ENCODE measurements around the gene LUZP2. TPM values are rescaled to one million over a fixed set of nuclear protein-coding genes. Genes with fewer than 3 reads are reported as not detected.

The LUZP2 gene
- total RNA-seq, 1 experiment from 2014 or later, result not detected

DNA sequence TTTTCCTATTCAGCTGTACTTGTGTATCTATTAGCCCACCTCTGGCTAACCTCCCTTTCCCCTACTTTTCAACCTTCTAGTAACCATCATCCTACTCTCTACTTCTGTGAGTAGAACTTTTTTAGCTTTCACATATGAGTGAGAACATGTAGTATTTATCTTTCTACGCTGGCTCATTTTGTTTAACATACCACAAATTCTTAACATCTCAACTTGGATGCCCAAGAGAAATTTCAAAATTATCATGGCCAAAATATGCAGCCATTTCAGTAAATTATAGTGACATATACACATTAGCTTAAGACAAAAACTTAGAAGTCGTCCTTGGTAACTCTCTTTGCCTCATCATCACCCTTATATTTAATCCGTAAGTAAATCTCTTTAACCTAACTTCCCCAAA lies 34.7 kb downstream of the LUZP2 start:
- Histone ChIP-seq H3K9me3 (no peaks in the 10 kb centered on the region), H3K27me3 (replicated peaks; ENCODE audit: control insufficient read depth, insufficient read depth, low read length) (no peaks in the 10 kb centered on the region), H3K36me3 (ENCODE audit: control insufficient read depth, insufficient read depth, low read length) (no peaks in the 10 kb centered on the region), H3K4me1 (no peaks in the 10 kb centered on the region), H3K4me3 (ENCODE audit: low read depth, low read length) (no peak overlapping the region)
- H3K27ac Mint-ChIP-seq (ENCODE audit: unreplicated experiment), result no peak overlapping the region
- DNase-seq, result no peak
- no peaks in the 10 kb centered on the region for H3K9me3 Mint-ChIP-seq (ENCODE audit: unreplicated experiment)
- no TSS peak for BruUV-seq (replicated peaks)
- TF ChIP-seq, protein P1, sequence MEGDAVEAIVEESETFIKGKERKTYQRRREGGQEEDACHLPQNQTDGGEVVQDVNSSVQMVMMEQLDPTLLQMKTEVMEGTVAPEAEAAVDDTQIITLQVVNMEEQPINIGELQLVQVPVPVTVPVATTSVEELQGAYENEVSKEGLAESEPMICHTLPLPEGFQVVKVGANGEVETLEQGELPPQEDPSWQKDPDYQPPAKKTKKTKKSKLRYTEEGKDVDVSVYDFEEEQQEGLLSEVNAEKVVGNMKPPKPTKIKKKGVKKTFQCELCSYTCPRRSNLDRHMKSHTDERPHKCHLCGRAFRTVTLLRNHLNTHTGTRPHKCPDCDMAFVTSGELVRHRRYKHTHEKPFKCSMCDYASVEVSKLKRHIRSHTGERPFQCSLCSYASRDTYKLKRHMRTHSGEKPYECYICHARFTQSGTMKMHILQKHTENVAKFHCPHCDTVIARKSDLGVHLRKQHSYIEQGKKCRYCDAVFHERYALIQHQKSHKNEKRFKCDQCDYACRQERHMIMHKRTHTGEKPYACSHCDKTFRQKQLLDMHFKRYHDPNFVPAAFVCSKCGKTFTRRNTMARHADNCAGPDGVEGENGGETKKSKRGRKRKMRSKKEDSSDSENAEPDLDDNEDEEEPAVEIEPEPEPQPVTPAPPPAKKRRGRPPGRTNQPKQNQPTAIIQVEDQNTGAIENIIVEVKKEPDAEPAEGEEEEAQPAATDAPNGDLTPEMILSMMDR (IDR thresholded peaks at IDR 0.05; ENCODE audit: insufficient read depth in 1 of 2, low read depth in 1 of 2, low read length in 1 of 2, severe bottlenecking in 1 of 2, unreplicated experiment in 1 of 2), result no peak
- H3K27me3 Mint-ChIP-seq (ENCODE audit: insufficient read depth, unreplicated experiment), result peaks cover 3% of the 10 kb centered on the region
- no peak overlapping the region for H3K4me3 Mint-ChIP-seq (ENCODE audit: unreplicated experiment)
- H3K4me1 Mint-ChIP-seq (ENCODE audit: low read depth, unreplicated experiment), result no peaks in the 10 kb centered on the region
- no peaks in the 10 kb centered on the region for H3K36me3 Mint-ChIP-seq (ENCODE audit: insufficient read depth, unreplicated experiment)
- ChIA-PET CTCF (no interaction called here), POLR2A (no interaction called here)
- intact Hi-C loops (cut with micrococcal nuclease; ENCODE audit: unreplicated experiment), result no loop called here

DNA sequence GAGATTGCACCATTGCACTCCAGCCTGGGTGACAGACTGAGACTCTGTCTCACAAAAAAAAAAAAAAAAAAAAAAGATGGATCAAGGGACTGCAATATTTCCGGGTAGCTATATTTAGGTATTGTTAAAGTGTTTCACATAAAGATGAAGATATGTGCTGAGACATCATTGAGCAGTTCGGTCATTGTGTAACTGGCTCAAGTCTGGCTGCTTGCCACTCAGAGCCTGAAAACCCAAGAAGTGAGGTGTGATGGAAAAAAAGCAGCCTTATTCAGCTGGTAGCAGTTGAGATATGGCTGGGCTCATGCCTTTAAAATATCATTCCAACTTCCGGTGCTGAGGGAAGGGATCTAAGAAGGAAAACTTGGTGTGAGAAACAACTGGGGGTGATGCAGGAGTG lies 46.9 kb downstream of the LUZP2 start:
- Mint-ChIP-seq H3K4me3 (ENCODE audit: unreplicated experiment) (no peak overlapping the region), H3K36me3 (ENCODE audit: insufficient read depth, unreplicated experiment) (no peaks in the 10 kb centered on the region), H3K27me3 (ENCODE audit: insufficient read depth, unreplicated experiment) (no peaks in the 10 kb centered on the region), H3K9me3 (ENCODE audit: unreplicated experiment) (no peaks in the 10 kb centered on the region), H3K27ac (ENCODE audit: unreplicated experiment) (no peak overlapping the region), H3K4me1 (ENCODE audit: low read depth, unreplicated experiment) (no peaks in the 10 kb centered on the region)
- ChIA-PET CTCF (no interaction called here), POLR2A (no interaction called here)
- no peak for DNase-seq
- TF ChIP-seq, protein P1 (IDR thresholded peaks at IDR 0.05; ENCODE audit: insufficient read depth in 1 of 2, low read depth in 1 of 2, low read length in 1 of 2, severe bottlenecking in 1 of 2, unreplicated experiment in 1 of 2), result no peak
- H3K27me3 ChIP-seq (replicated peaks; ENCODE audit: control insufficient read depth, insufficient read depth, low read length), result no peaks in the 10 kb centered on the region
- intact Hi-C loops (cut with micrococcal nuclease; ENCODE audit: unreplicated experiment), result no loop called here
- H3K36me3 ChIP-seq (ENCODE audit: control insufficient read depth, insufficient read depth, low read length), result no peaks in the 10 kb centered on the region
- no TSS peak for BruUV-seq (replicated peaks)
- no peaks in the 10 kb centered on the region for H3K4me1 ChIP-seq
- no peak overlapping the region for H3K4me3 ChIP-seq (ENCODE audit: low read depth, low read length)
- no peaks in the 10 kb centered on the region for H3K9me3 ChIP-seq

DNA sequence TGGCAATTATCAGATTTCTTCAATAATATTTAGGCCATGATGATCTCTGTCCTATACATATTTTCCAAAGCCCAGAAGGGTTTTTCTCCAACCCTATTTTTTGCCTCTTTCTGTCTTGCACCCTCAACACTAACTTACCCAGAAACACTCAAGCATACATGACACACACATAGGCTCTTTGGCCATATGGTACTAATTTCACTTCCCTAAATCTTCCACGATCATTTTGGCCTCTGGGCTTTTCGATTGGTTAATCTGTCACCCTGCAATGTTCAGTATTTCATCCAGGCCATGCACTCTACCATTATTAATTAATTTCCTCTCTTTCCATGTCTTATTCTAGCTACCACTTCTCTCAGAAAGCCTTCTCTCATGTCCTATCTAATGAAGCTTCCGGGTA lies 59.8 kb downstream of the LUZP2 start:
- TF ChIP-seq, protein P1 (IDR thresholded peaks at IDR 0.05; ENCODE audit: insufficient read depth in 1 of 2, low read depth in 1 of 2, low read length in 1 of 2, severe bottlenecking in 1 of 2, unreplicated experiment in 1 of 2), result no peak
- H3K27ac Mint-ChIP-seq (ENCODE audit: unreplicated experiment), result no peak overlapping the region
- no peak for DNase-seq
- Histone ChIP-seq H3K9me3 (no peaks in the 10 kb centered on the region), H3K36me3 (ENCODE audit: control insufficient read depth, insufficient read depth, low read length) (no peaks in the 10 kb centered on the region), H3K4me1 (no peaks in the 10 kb centered on the region), H3K27me3 (replicated peaks; ENCODE audit: control insufficient read depth, insufficient read depth, low read length) (no peaks in the 10 kb centered on the region), H3K4me3 (ENCODE audit: low read depth, low read length) (no peak overlapping the region)
- peaks cover 2% of the 10 kb centered on the region for H3K27me3 Mint-ChIP-seq (ENCODE audit: insufficient read depth, unreplicated experiment)
- no TSS peak for BruUV-seq (replicated peaks)
- H3K36me3 Mint-ChIP-seq (ENCODE audit: insufficient read depth, unreplicated experiment), result peaks cover 4% of the 10 kb centered on the region
- ChIA-PET POLR2A (no interaction called here), CTCF (no interaction called here)
- H3K9me3 Mint-ChIP-seq (ENCODE audit: unreplicated experiment), result no peaks in the 10 kb centered on the region
- H3K4me1 Mint-ChIP-seq (ENCODE audit: low read depth, unreplicated experiment), result no peaks in the 10 kb centered on the region
- H3K4me3 Mint-ChIP-seq (ENCODE audit: unreplicated experiment), result no peak overlapping the region
- intact Hi-C loops (cut with micrococcal nuclease; ENCODE audit: unreplicated experiment), result no loop called here

All from Caco-2 (cell line).